PC-3 (cell line): ENCODE data around the gene NFKBIL1. TPM values are rescaled to one million over a fixed set of nuclear protein-coding genes. Genes with fewer than 3 reads are reported as not detected.

ENCODE experiments used
- ATAC-seq: fragments of 200-7000 bp; cut with Tn5 transposase; 2 replicates; pipeline ENCODE4 v1.9.1; 2020; ENCODE audit warnings: mild to moderate bottlenecking, moderate library complexity
- BruUV-seq: library from RNA; stranded (reverse); fragments of 400-500 nt; replicated peaks from 2 replicates; lab custom pipeline; 2021; lab: Mats Ljungman, UMichigan
- CTCF ChIA-PET: fragments of 300-600 bp; sonication (Branson Sonifier 250); formaldehyde crosslinking; loops from one replicate; lab custom pipeline; 2022; ENCODE audit warnings: antibody characterized with exemption; lab: Charles Lee
- POLR2A ChIA-PET: fragments of 300-600 bp; sonication (Branson Sonifier 250); formaldehyde crosslinking; loops from one replicate; lab custom pipeline; 2022; ENCODE audit warnings: antibody characterized with exemption; ENCODE audit not compliant: unreplicated experiment; lab: Charles Lee
- DNase-seq: peaks from one replicate; pipeline ENCODE4 v3.0.0-alpha.2; 2015
- H2AFZ ChIP-seq: fragments of 300-600 bp; sonication (generic); 2 replicates; pipeline ENCODE4 v1.6.0; 2016; ENCODE audit warnings: antibody characterized with exemption, low read length
- H3F3A ChIP-seq: fragments of 300-600 bp; sonication (generic); one replicate; pipeline ENCODE4 v1.6.0; 2017; ENCODE audit warnings: antibody characterized with exemption, low read length, control low read depth, mild to moderate bottlenecking; ENCODE audit not compliant: unreplicated experiment
- H3K27ac ChIP-seq: fragments of 300-600 bp; sonication (generic); 2 replicates; pipeline ENCODE4 v1.5.1; 2016; ENCODE audit warnings: mild to moderate bottlenecking, low read length
- H3K27me3 ChIP-seq: fragments of 300-600 bp; sonication (generic); 2 replicates; pipeline ENCODE4 v1.6.1; 2016; ENCODE audit warnings: low read length, mixed read lengths
- H3K36me3 ChIP-seq: fragments of 300-600 bp; sonication (generic); 2 replicates; pipeline ENCODE4 v1.6.1; 2016; ENCODE audit warnings: low read depth, mixed run types, low read length, mixed read lengths
- H3K4me1 ChIP-seq: fragments of 300-600 bp; sonication (generic); 2 replicates; pipeline ENCODE4 v1.5.1; 2016; ENCODE audit warnings: low read length; ENCODE audit not compliant: insufficient read depth
- H3K4me2 ChIP-seq: fragments of 300-600 bp; sonication (generic); 2 replicates; pipeline ENCODE4 v1.6.0; 2016; ENCODE audit warnings: low read length
- H3K4me3 ChIP-seq: fragments of 300-600 bp; sonication (generic); 2 replicates; pipeline ENCODE4 v1.5.1; 2016; ENCODE audit warnings: mild to moderate bottlenecking, low read length, mixed read lengths
- H3K79me2 ChIP-seq: fragments of 300-600 bp; sonication (generic); 2 replicates; pipeline ENCODE4 v1.6.1; 2017; ENCODE audit warnings: low read length, mixed read lengths
- H3K9ac ChIP-seq: fragments of 300-600 bp; sonication (generic); 2 replicates; pipeline ENCODE4 v1.6.0; 2016; ENCODE audit warnings: mild to moderate bottlenecking, low read length
- H3K9me2 ChIP-seq: fragments of 300-600 bp; sonication (generic); replicated peaks from 2 replicates; pipeline ENCODE4 v1.6.1; 2016; ENCODE audit warnings: mixed run types, low read length, mixed read lengths
- H3K9me3 ChIP-seq: fragments of 300-600 bp; sonication (generic); 2 replicates; pipeline ENCODE4 v1.6.1; 2016; ENCODE audit warnings: low read length, mixed read lengths
- H4K20me1 ChIP-seq: fragments of 300-600 bp; sonication (generic); 2 replicates; pipeline ENCODE4 v1.6.1; 2016; ENCODE audit warnings: low read length, mixed read lengths
- CTCF ChIP-seq: fragments of 300-600 bp; sonication (generic); conservative IDR thresholded peaks from 2 replicates; pipeline ENCODE4 v1.5.1; 2017; ENCODE audit warnings: antibody characterized with exemption, low read depth, mild to moderate bottlenecking, low read length
- EZH2 ChIP-seq: fragments of 300-600 bp; sonication (generic); IDR thresholded peaks from one replicate; pipeline ENCODE4 v1.6.1; 2017; ENCODE audit warnings: antibody characterized with exemption, mild to moderate bottlenecking, low read length; ENCODE audit not compliant: unreplicated experiment
- EZH2phosphoT487 ChIP-seq: fragments of 300-600 bp; sonication (generic); IDR thresholded peaks from 2 replicates; pipeline ENCODE4 v1.6.1; 2018; ENCODE audit warnings: mild to moderate bottlenecking, antibody characterized with exemption, low read length, borderline replicate concordance
- intact Hi-C: fragments of 100-400 bp; cut with micrococcal nuclease; formaldehyde crosslinking; loops from 2 replicates; pipeline ENCODE4 v1.9.0; 2023
- total RNA-seq: library from RNA; depleted of rRNA; stranded (reverse); fragments of >200 nt; gene quantifications from 2 replicates; pipeline ENCODE4 v1.2.3, GENCODE V29; 2014

NFKBIL1 gene
- total RNA-seq, 1 experiment from 2014 or later = 38.2 TPM

GRCh38 chr6:31557443-31558317 lies 10.3 kb downstream of the NFKBIL1 start:
- peaks cover 22% of the 10 kb centered on the region for H3K36me3 ChIP-seq
- H2AFZ ChIP-seq = no peak overlapping the region
- intact Hi-C loops = no loop called here
- H3K79me2 ChIP-seq = no peaks in the 10 kb centered on the region
- ChIA-PET CTCF (no interaction called here), POLR2A (no interaction called here)
- no peak overlapping the region for H3K9ac ChIP-seq
- TF ChIP-seq EZH2 = no peak
- no peak for TF ChIP-seq EZH2phosphoT487
- H3K27me3 ChIP-seq = no peaks in the 10 kb centered on the region
- peaks cover 18% of the 10 kb centered on the region for H3K4me1 ChIP-seq
- ATAC-seq = no peak
- H4K20me1 ChIP-seq = no peaks in the 10 kb centered on the region
- no peaks in the 10 kb centered on the region for H3K9me2 ChIP-seq
- H3K9me3 ChIP-seq = no peaks in the 10 kb centered on the region
- no peak for DNase-seq
- H3F3A ChIP-seq = no peaks in the 10 kb centered on the region
- BruUV-seq = TSS peak; percentile 33
- no peak overlapping the region for H3K27ac ChIP-seq
- H3K4me3 ChIP-seq = no peak overlapping the region
- no peak overlapping the region for H3K4me2 ChIP-seq

- ChIA-PET POLR2A (no interaction called here), CTCF (no interaction called here)
- H3K4me3 ChIP-seq = no peak overlapping the region
- H3K27ac ChIP-seq = no peak overlapping the region
- DNase-seq (no peak), ATAC-seq (no peak)
- no peaks in the 10 kb centered on the region for H3K79me2 ChIP-seq
- no peaks in the 10 kb centered on the region for H3K9me3 ChIP-seq
- no peak overlapping the region for H3K4me2 ChIP-seq
- no peak overlapping the region for H3K9ac ChIP-seq
- H3K9me2 ChIP-seq = no peaks in the 10 kb centered on the region
- H3K4me1 ChIP-seq = peaks cover 23% of the 10 kb centered on the region
- no TSS peak for BruUV-seq
- no peaks in the 10 kb centered on the region for H3F3A ChIP-seq
- H4K20me1 ChIP-seq = no peaks in the 10 kb centered on the region
- intact Hi-C loops = no loop called here
- no peak overlapping the region for H2AFZ ChIP-seq
- peaks cover 19% of the 10 kb centered on the region for H3K36me3 ChIP-seq
- no peak for TF ChIP-seq EZH2phosphoT487
- no peak for TF ChIP-seq CTCF
- no peak for TF ChIP-seq EZH2
- H3K27me3 ChIP-seq = no peaks in the 10 kb centered on the region
These were observed 10.9 kb downstream of the NFKBIL1 start for GRCh38 chr6:31558318-31558625.

DNA sequence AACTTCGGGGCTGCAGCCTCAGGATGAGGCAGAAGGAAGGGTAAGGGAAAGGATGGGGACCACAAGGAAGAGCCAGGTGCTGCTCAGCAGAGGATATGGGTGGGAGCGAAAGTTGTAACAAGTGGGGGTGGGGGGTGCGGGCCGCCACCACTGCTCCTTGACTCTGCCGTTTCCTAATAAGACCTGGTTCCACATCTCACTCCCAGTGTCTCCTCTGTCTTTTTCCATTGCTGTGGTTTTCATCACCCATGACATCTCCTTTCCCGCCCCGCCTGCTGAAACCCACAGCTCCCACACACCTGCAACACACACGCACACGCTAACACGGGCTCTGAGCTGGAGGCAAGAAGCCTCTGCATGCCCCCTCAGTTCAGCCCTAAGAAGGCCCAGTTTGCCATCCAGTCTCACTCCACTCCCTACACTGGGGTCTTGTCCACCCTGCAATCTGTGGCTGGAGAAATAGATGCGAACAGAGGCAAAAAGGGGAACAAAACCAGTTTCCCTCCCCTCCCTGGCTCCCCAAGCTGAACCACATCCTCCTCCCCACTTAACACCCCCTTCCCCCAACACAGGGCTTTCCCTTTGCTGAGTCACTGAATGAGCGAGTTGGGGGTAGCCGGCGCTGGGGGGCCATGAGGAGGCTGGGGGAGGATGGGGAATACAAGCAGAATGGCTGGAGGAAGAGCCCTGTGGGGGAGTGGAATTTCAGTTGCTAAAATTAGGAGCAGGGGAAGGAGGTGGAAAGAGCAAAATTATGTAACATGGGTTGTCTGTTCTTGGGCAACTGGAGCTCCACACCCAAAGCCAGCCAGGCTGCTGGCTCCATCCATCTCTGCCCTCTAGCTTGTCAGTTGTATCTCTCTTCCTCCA lies 11.5 kb downstream of the NFKBIL1 start:
- no peak overlapping the region for H3K9ac ChIP-seq
- H3K9me3 ChIP-seq = no peaks in the 10 kb centered on the region
- no peaks in the 10 kb centered on the region for H4K20me1 ChIP-seq
- DNase-seq (no peak), ATAC-seq (no peak)
- H3K27ac ChIP-seq = no peak overlapping the region; the same call in 1 of the 2 replicates
- BruUV-seq = no TSS peak
- intact Hi-C loops = no loop called here
- peaks cover 16% of the 10 kb centered on the region for H3K36me3 ChIP-seq
- ChIA-PET POLR2A (no interaction called here), CTCF (no interaction called here)
- no peak overlapping the region for H3K4me2 ChIP-seq
- H3K79me2 ChIP-seq = no peaks in the 10 kb centered on the region
- TF ChIP-seq EZH2 = no peak
- H2AFZ ChIP-seq = no peak overlapping the region
- H3K4me3 ChIP-seq = no peak overlapping the region
- peaks cover 23% of the 10 kb centered on the region for H3K4me1 ChIP-seq
- no peaks in the 10 kb centered on the region for H3K27me3 ChIP-seq
- no peaks in the 10 kb centered on the region for H3F3A ChIP-seq
- H3K9me2 ChIP-seq = no peaks in the 10 kb centered on the region
